GM13977 (cell line): Measurements from ENCODE around the gene CREB1.
"Not testable (repeated sequence)": the region's sequence is repeated elsewhere in the genome, so short reads cannot be mapped to it uniquely, and the experiment has no call there.

ENCODE experiments used
- DNase-seq: peaks from one replicate; pipeline ENCODE4 v3.0.0; 2012; ENCODE audit warnings: low spot score
- in situ Hi-C: fragments of 300-500 bp; cut with MboI; formaldehyde crosslinking; loops from one replicate; pipeline ENCODE4 v1.12.0; 2022; ENCODE audit warnings: low sequenced_read_pairs, low pct_unique_long_range_greater_than_20kb, mixed read lengths, inconsistent platforms; ENCODE audit not compliant: unreplicated experiment
- TF ChIP-seq, protein P1 (sequence below): IDR thresholded peaks from 2 replicates; pipeline ENCODE4 v1.5.1; 2012; ENCODE audit warnings: mild to moderate bottlenecking, control low read depth; ENCODE audit not compliant: insufficient read depth; ENCODE audit errors: extremely low read depth, missing control alignments

The CREB1 gene

DNA sequence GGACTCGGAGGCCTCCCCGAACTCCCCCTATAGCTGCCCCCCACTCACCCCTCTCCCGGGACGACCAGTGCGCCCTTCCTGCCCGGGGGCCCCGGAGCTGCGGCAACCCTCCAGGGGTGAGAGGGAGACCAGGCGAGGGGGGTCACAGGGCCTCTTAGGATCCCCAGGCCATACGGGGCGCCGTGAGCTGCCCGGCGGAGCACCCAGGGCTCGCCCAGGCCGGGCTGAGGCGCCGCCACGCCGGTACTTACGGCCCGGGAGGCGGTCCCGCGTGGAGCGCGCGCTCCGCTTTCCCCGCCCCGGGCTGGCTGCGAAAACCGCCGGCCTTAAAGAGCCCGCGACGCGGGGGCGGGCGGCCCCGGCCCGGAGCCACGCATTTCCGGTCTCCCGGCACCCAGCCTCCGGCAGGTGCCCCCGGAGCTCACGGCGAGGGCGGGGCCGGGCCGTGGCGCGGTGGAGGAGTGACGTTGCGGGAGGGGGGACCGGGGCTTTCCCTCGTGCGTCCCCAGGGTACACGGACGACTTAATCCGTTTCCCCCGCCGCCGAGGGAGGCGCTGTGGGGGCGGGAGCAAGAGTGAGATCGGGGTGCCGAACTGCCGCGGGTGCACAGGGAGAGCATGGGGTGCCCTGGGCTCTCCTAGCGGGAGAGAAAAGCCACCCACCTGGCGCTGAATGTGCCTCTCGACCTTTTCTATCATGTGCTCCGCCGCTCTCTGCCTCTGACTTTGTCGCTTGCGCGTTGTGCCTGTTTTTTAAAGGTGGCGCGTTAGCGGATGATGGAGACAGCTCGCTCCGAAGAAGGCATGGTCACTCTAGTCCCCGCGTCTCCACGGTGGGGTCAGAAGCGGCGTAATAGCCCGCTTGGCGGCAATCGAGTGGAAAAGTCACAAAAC is 95.5 kb downstream of the CREB1 start, which contains the start of gene METTL21A:
Gene METTL21A (minus strand): TSS at position 381 of the 894 bp plus-strand sequence. CDS start 1,019 bp downstream, outside the sequence.
- peak; percentile 98 for DNase-seq
- in situ Hi-C loops: loop anchor here (10.0 kb wide), 1 partner anchor 410 kb away; no protein-coding TSS in a partner anchor
- TF ChIP-seq, protein P1, sequence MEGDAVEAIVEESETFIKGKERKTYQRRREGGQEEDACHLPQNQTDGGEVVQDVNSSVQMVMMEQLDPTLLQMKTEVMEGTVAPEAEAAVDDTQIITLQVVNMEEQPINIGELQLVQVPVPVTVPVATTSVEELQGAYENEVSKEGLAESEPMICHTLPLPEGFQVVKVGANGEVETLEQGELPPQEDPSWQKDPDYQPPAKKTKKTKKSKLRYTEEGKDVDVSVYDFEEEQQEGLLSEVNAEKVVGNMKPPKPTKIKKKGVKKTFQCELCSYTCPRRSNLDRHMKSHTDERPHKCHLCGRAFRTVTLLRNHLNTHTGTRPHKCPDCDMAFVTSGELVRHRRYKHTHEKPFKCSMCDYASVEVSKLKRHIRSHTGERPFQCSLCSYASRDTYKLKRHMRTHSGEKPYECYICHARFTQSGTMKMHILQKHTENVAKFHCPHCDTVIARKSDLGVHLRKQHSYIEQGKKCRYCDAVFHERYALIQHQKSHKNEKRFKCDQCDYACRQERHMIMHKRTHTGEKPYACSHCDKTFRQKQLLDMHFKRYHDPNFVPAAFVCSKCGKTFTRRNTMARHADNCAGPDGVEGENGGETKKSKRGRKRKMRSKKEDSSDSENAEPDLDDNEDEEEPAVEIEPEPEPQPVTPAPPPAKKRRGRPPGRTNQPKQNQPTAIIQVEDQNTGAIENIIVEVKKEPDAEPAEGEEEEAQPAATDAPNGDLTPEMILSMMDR: peak; percentile 64

DNA sequence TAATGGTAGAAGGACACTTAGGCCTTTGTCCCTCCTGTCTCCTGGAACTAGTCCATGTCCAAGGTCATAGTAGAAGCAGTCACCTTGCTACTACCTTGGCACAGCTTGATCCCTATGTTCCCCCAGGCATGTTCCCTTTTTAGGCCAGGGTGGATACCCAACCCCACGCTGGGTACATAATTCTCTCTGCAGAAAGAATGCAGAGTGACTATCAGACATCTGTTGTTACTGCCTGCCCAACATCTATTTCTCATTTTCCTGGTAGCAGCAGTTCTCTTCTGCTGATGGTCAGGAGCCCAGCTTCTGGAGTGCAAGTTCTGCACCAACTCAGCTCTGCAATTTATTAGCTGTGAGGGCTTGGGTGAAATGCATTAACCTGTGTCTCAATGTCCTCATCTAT is 99.8 kb downstream of the CREB1 start:
- in situ Hi-C loops: loop anchor here (10.0 kb wide), 1 partner anchor 405 kb away; no protein-coding TSS in a partner anchor
- TF ChIP-seq, protein P1: no peak
- DNase-seq: no peak

DNA sequence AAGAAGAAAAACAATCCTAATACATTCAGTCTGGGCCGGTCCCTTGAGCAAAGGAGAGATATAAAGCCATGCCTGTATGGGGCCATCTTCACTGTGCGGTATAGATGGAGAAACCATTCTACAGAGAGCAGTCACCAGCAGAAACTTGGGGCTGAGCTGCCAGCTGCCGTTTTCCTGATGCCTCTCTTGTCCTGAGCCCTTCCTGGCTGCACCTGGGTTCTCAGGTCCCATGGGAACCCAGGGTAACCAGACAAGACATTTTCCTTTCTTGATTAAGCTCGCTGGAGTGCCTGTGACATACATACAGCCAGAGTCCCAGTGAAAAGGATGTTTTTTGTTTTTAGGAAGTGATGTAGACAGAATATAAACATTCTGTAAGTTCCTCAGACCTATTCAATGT is 100.7 kb downstream of the CREB1 start:
- no peak for DNase-seq
- TF ChIP-seq, protein P1: no peak
- in situ Hi-C loops: no loop called here

- in situ Hi-C loops: no loop called here
- no peak for DNase-seq
- TF ChIP-seq, protein P1: no peak
These were observed 103.1 kb downstream of the CREB1 start for GRCh38 chr2:207632575-207633493.

GRCh38 chr2:207633686-207634085 is 103.9 kb downstream of the CREB1 start:
- in situ Hi-C loops: no loop called here
- TF ChIP-seq, protein P1: no peak
- no peak for DNase-seq

DNA sequence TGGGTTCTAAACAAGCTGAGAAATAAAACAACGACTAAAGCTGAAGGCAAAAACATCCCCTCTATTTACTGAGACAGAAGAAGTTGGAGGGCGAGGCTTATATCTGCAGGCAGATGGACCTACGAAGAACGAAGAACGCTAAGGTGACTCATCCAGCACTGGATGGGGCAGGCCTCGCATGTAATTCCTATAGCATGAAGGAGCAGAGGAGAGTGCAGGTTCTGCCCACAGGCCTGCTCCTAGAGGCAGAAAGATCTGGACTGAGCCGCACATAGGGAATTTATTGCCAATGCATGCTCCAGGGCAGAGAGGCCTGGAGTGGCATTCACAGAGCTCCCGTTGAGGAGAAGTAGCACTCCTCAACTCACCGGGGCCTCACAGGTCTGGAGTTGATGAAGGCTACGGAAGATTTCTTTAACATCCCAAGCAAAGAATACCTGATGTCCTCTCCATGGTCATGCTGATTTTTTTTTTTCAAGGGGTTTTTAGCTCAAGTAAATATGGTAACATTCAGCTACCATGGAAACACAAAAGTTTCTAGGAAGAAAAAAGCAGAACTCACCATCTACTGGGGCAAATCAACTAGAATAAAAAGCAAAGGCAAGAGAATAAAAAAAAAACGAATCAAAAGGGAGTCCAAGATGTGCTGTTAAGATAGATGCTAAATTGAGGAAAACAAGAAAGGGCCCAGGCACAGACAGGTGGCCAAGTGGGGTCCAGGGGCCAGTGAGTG is 105.9 kb downstream of the CREB1 start:
- TF ChIP-seq, protein P1: no peak
- in situ Hi-C loops: no loop called here
- no peak for DNase-seq

DNA sequence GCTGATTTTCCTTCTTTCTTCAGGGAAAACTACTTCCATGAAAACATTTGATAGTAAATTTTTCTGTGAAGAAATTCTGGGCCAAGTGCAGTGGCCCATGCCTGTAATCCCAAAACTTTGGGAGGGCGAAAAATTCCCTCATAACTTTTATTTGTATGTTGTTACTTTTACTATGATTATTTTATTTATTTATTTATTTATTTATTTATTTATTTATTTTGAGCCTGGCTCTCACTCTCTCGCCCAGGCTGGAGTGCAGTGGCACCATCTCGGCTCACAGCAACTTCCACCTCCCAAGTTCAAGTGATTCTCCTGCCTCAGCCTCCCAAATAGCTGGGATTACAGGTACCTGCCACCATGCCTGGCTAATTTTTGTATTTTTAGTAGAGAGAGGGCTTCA is 109.5 kb downstream of the CREB1 start:
- in situ Hi-C loops, DNase-seq: not testable (repeated sequence)
